ENCODE data around the gene NUP93.

NUP93 gene

DNA sequence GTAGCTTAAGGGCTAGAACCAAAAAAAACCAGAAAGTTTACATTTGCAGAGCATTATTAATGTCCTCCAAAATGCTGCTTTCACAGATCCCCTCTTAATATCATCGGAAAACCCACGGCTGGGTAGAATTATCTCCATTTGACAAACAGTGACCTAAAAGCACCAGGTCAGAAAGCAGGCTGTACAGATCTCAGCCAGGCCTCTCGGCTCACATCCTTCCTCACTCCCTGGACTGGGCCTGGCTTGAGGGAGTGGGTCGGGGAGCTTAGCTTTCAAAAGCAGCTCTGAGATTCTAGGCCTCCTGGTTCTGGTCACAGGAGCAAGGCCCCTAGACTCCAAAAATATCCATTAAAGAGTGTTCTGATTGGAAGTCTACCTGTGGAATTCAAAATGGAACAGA is 126.0 kb downstream of the NUP93 start:
- Histone ChIP-seq H3K9me3 (ENCODE audit: control insufficient read depth, insufficient read depth, low read depth, low read length) (no peaks in the 10 kb centered on the region), H3K27ac (ENCODE audit: extremely low read depth, low read depth, low read length) (no peak overlapping the region), H3K4me1 (ENCODE audit: control insufficient read depth, insufficient read depth, low read length) (peaks cover 5% of the 10 kb centered on the region), H3K4me3 (ENCODE audit: low read depth, low read length) (no peak overlapping the region), H3K36me3 (ENCODE audit: control insufficient read depth in 2 of 2, insufficient read depth in 1 of 2, low read length in 2 of 2) (no peaks in the 10 kb centered on the region)
- no peak for TF ChIP-seq ZNF571 (tag by site-specific recombination; IDR thresholded peaks at IDR 0.05)
- no peak for TF ChIP-seq ZNF169 (tag by site-specific recombination; IDR thresholded peaks at IDR 0.05)
- TF ChIP-seq ZIC2 (tag by site-specific recombination; IDR thresholded peaks at IDR 0.05): no peak
- TF ChIP-seq ZNF266 (tag by site-specific recombination; IDR thresholded peaks at IDR 0.05; ENCODE audit: low read depth): no peak
- TF ChIP-seq ZNF132 (tag by site-specific recombination; IDR thresholded peaks at IDR 0.05; ENCODE audit: borderline replicate concordance): no peak
- TF ChIP-seq ZNF350 (tag by site-specific recombination; IDR thresholded peaks at IDR 0.05): no peak
- TF ChIP-seq, protein P1, sequence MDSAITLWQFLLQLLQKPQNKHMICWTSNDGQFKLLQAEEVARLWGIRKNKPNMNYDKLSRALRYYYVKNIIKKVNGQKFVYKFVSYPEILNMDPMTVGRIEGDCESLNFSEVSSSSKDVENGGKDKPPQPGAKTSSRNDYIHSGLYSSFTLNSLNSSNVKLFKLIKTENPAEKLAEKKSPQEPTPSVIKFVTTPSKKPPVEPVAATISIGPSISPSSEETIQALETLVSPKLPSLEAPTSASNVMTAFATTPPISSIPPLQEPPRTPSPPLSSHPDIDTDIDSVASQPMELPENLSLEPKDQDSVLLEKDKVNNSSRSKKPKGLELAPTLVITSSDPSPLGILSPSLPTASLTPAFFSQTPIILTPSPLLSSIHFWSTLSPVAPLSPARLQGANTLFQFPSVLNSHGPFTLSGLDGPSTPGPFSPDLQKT (IDR thresholded peaks at IDR 0.05; ENCODE audit: borderline replicate concordance, low read depth, low read length): no peak
- TF ChIP-seq SALL2 (tag by site-specific recombination; IDR thresholded peaks at IDR 0.05; ENCODE audit: borderline replicate concordance): no peak
- ChIA-PET POLR2A (no interaction called here), CTCF (interaction anchor here (0.9 to 4.3 kb wide), 2 partner anchors 11 to 37 kb away, joined by 3 to 22 read pairs; no protein-coding TSS in a partner anchor)

DNA sequence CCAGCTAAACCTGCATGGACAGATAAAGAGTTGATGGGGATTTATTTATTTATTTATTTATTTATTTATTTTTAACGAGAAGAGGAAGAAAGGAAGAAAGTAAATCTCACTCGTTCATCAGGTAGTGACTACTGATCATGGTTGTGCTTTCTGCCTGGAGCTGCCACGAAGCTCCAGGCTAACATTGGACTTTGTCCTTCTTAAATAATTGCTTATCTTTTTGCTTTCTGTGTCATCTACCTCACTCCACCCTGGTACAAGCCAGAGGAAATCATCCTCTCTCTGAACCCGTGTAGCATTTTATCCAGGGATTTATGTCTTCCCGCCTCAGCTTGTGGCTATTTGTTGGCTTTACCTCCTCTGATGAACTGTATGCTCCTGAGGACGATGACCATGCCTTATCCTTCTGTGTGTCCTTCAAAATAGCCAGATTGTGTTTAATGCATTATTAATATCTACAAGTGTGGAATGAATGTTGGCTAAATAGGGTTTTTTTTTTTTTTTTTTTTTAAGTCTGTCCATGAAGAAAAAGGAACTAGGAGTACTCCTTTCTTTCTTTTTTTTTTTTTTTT is 127.0 kb downstream of the NUP93 start:
- H3K36me3 ChIP-seq (ENCODE audit: control insufficient read depth in 2 of 2, insufficient read depth in 1 of 2, low read length in 2 of 2): no peaks in the 10 kb centered on the region
- CTCF ChIA-PET: interaction anchor here (0.9 to 4.3 kb wide), 2 partner anchors 10 to 36 kb away, joined by 3 to 22 read pairs; no protein-coding TSS in a partner anchor
- no peaks in the 10 kb centered on the region for H3K9me3 ChIP-seq (ENCODE audit: control insufficient read depth, insufficient read depth, low read depth, low read length)
- H3K4me1 ChIP-seq (ENCODE audit: control insufficient read depth, insufficient read depth, low read length): peaks cover 12% of the 10 kb centered on the region
- POLR2A ChIA-PET: no interaction called here
- H3K4me3 ChIP-seq (ENCODE audit: low read depth, low read length): no peak overlapping the region
- no peak overlapping the region for H3K27ac ChIP-seq (ENCODE audit: extremely low read depth, low read depth, low read length)
- TF ChIP-seq ZNF169 (tag by site-specific recombination; IDR thresholded peaks at IDR 0.05): no peak
- no peak for TF ChIP-seq ZNF2 (tag by site-specific recombination; IDR thresholded peaks at IDR 0.05)
- TF ChIP-seq, protein P2, sequence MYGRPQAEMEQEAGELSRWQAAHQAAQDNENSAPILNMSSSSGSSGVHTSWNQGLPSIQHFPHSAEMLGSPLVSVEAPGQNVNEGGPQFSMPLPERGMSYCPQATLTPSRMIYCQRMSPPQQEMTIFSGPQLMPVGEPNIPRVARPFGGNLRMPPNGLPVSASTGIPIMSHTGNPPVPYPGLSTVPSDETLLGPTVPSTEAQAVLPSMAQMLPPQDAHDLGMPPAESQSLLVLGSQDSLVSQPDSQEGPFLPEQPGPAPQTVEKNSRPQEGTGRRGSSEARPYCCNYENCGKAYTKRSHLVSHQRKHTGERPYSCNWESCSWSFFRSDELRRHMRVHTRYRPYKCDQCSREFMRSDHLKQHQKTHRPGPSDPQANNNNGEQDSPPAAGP (tag by site-specific recombination; IDR thresholded peaks at IDR 0.05): no peak
- no peak for TF ChIP-seq HOXA7 (CRISPR knock-in tag; IDR thresholded peaks at IDR 0.05; ENCODE audit: borderline replicate concordance)
- TF ChIP-seq, protein P3, sequence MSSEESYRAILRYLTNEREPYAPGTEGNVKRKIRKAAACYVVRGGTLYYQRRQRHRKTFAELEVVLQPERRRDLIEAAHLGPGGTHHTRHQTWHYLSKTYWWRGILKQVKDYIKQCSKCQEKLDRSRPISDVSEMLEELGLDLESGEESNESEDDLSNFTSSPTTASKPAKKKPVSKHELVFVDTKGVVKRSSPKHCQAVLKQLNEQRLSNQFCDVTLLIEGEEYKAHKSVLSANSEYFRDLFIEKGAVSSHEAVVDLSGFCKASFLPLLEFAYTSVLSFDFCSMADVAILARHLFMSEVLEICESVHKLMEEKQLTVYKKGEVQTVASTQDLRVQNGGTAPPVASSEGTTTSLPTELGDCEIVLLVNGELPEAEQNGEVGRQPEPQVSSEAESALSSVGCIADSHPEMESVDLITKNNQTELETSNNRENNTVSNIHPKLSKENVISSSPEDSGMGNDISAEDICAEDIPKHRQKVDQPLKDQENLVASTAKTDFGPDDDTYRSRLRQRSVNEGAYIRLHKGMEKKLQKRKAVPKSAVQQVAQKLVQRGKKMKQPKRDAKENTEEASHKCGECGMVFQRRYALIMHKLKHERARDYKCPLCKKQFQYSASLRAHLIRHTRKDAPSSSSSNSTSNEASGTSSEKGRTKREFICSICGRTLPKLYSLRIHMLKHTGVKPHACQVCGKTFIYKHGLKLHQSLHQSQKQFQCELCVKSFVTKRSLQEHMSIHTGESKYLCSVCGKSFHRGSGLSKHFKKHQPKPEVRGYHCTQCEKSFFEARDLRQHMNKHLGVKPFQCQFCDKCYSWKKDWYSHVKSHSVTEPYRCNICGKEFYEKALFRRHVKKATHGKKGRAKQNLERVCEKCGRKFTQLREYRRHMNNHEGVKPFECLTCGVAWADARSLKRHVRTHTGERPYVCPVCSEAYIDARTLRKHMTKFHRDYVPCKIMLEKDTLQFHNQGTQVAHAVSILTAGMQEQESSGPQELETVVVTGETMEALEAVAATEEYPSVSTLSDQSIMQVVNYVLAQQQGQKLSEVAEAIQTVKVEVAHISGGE (tag by site-specific recombination; conservative IDR thresholded peaks at IDR 0.05; ENCODE audit: low read depth): no peak
- no peak for TF ChIP-seq YY2 (tag by site-specific recombination; IDR thresholded peaks at IDR 0.05)
- TF ChIP-seq ZNF112 (tag by site-specific recombination; IDR thresholded peaks at IDR 0.05): no peak
- TF ChIP-seq ZNF391 (tag by site-specific recombination; IDR thresholded peaks at IDR 0.05; ENCODE audit: borderline replicate concordance, low read depth): no peak
- TF ChIP-seq ZNF585B (tag by site-specific recombination; IDR thresholded peaks at IDR 0.05): no peak
- no peak for TF ChIP-seq KLF1 (tag by site-specific recombination; IDR thresholded peaks at IDR 0.05)
- TF ChIP-seq, protein P4, sequence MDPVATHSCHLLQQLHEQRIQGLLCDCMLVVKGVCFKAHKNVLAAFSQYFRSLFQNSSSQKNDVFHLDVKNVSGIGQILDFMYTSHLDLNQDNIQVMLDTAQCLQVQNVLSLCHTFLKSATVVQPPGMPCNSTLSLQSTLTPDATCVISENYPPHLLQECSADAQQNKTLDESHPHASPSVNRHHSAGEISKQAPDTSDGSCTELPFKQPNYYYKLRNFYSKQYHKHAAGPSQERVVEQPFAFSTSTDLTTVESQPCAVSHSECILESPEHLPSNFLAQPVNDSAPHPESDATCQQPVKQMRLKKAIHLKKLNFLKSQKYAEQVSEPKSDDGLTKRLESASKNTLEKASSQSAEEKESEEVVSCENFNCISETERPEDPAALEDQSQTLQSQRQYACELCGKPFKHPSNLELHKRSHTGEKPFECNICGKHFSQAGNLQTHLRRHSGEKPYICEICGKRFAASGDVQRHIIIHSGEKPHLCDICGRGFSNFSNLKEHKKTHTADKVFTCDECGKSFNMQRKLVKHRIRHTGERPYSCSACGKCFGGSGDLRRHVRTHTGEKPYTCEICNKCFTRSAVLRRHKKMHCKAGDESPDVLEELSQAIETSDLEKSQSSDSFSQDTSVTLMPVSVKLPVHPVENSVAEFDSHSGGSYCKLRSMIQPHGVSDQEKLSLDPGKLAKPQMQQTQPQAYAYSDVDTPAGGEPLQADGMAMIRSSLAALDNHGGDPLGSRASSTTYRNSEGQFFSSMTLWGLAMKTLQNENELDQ (tag by site-specific recombination; IDR thresholded peaks at IDR 0.05; ENCODE audit: low read depth): no peak
- TF ChIP-seq, protein P5, sequence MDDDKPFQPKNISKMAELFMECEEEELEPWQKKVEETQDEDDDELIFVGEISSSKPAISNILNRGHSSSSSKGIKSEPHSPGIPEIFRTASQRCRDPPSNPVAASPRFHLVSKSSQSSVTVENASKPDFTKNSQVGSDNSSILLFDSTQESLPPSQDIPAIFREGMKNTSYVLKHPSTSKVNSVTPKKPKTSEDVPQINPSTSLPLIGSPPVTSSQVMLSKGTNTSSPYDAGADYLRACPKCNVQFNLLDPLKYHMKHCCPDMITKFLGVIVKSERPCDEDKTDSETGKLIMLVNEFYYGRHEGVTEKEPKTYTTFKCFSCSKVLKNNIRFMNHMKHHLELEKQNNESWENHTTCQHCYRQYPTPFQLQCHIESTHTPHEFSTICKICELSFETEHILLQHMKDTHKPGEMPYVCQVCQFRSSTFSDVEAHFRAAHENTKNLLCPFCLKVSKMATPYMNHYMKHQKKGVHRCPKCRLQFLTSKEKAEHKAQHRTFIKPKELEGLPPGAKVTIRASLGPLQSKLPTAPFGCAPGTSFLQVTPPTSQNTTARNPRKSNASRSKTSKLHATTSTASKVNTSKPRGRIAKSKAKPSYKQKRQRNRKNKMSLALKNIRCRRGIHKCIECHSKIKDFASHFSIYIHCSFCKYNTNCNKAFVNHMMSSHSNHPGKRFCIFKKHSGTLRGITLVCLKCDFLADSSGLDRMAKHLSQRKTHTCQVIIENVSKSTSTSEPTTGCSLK (tag by site-specific recombination; IDR thresholded peaks at IDR 0.05): no peak
- TF ChIP-seq GLIS1 (tag by site-specific recombination; IDR thresholded peaks at IDR 0.05): no peak
- TF ChIP-seq, protein P6, sequence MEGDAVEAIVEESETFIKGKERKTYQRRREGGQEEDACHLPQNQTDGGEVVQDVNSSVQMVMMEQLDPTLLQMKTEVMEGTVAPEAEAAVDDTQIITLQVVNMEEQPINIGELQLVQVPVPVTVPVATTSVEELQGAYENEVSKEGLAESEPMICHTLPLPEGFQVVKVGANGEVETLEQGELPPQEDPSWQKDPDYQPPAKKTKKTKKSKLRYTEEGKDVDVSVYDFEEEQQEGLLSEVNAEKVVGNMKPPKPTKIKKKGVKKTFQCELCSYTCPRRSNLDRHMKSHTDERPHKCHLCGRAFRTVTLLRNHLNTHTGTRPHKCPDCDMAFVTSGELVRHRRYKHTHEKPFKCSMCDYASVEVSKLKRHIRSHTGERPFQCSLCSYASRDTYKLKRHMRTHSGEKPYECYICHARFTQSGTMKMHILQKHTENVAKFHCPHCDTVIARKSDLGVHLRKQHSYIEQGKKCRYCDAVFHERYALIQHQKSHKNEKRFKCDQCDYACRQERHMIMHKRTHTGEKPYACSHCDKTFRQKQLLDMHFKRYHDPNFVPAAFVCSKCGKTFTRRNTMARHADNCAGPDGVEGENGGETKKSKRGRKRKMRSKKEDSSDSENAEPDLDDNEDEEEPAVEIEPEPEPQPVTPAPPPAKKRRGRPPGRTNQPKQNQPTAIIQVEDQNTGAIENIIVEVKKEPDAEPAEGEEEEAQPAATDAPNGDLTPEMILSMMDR (tag by site-specific recombination; IDR thresholded peaks at IDR 0.05): no peak

Data from HEK293 (cell line).